ENCODE data around the gene MNX1. TPM values are rescaled to one million over a fixed set of nuclear protein-coding genes. Genes with fewer than 3 reads are reported as not detected.
A peak's percentile ranks its signal among the peaks of the same experiment; 100 is the strongest.

The MNX1 gene
- total and polyA plus RNA-seq, 9 of the 15 experiments (the other 6 are each of a cell fraction or from before 2014, with no cell fraction given): 0.15 to 8.0 (median 1.4) TPM

- TF ChIP-seq HIVEP1 (CRISPR knock-in tag; IDR thresholded peaks at IDR 0.05): no peak
Measured at GRCh38 chr7:156963472-156963871, 47.0 kb downstream of the MNX1 start (continued).

GRCh38 chr7:156962897-156963296 lies 47.6 kb downstream of the MNX1 start:
- POLR2A ChIA-PET: interaction anchor here (0.6 kb wide), 2 partner anchors 37 to 237 kb away, joined by 3 read pairs; no protein-coding TSS in a partner anchor
- no TSS peak for BruUV-seq (replicated peaks)
- CTCF ChIA-PET (ENCODE audit: low intra/inter-chr PET ratio): no interaction called here
- no peak for FAIRE-seq
- Histone ChIP-seq H3K36me3 (ENCODE audit: control insufficient read depth, insufficient read depth, low read length) (peaks cover 97% of the 10 kb centered on the region), H3K4me2 (ENCODE audit: insufficient read depth, low read length) (no peak overlapping the region), H3K9me1 (ENCODE audit: control insufficient read depth, insufficient read depth, low read length) (no peaks in the 10 kb centered on the region), H3K9ac (ENCODE audit: insufficient read depth in 1 of 2, low read depth in 2 of 2, low read length in 2 of 2) (no peak overlapping the region), H4K20me1 (replicated peaks; ENCODE audit: control insufficient read depth, insufficient read depth, low read length) (peaks cover 10% of the 10 kb centered on the region; the same call in 1 of the 2 replicates), H3K4me1 (replicated peaks in 1 of 2; ENCODE audit: control insufficient read depth in 2 of 2, insufficient read depth in 2 of 2, low read length in 2 of 2) (no peaks in the 10 kb centered on the region), H3K27ac (ENCODE audit: extremely low read depth, low read depth, low read length) (no peak overlapping the region), H3K9me3 (replicated peaks; ENCODE audit: control insufficient read depth, insufficient read depth, low read depth, low read length) (no peaks in the 10 kb centered on the region), H3K79me2 (ENCODE audit: control insufficient read depth, insufficient read depth, low read length) (peaks cover 13% of the 10 kb centered on the region), H2AFZ (ENCODE audit: low read depth, low read length) (no peak overlapping the region), H3K27me3 (ENCODE audit: control insufficient read depth in 2 of 2, insufficient read depth in 2 of 2, low read length in 2 of 2) (no peaks in the 10 kb centered on the region), H3K4me3 (no peak overlapping the region)
- in situ Hi-C loops (cut with MboI): no loop called here
- 0 out of 2 replicates have a peak, but pooled peaks have one; percentile 22 for TF ChIP-seq POLR2G (IDR thresholded peaks at IDR 0.05; ENCODE audit: low read depth, low read length)
- no peak for TF ChIP-seq RFX1 (IDR thresholded peaks at IDR 0.05)
- WGBS (ENCODE audit: insufficient coverage, low coverage, missing lambda C conversion rate): 95% methylated on average over 16 of the region's 16 CpGs
- intact Hi-C loops (cut with micrococcal nuclease): no loop called here
- ATAC-seq: no peak
- DNase-seq (ENCODE audit: extremely low read depth in 1 of 4, low spot score in 3 of 4): no peak

GRCh38 chr7:156962145-156962544 lies 48.3 kb downstream of the MNX1 start:
- Histone ChIP-seq H3K9me3 (replicated peaks; ENCODE audit: control insufficient read depth, insufficient read depth, low read depth, low read length) (no peaks in the 10 kb centered on the region), H3K79me2 (ENCODE audit: control insufficient read depth, insufficient read depth, low read length) (peaks cover 16% of the 10 kb centered on the region), H3K27ac (ENCODE audit: extremely low read depth, low read depth, low read length) (no peak overlapping the region), H3K9ac (ENCODE audit: insufficient read depth in 1 of 2, low read depth in 2 of 2, low read length in 2 of 2) (peak overlapping the region in 1 of 2 experiments; percentile 8; a peak in 1 of 4 replicates), H3K4me3 (no peak overlapping the region), H3K27me3 (ENCODE audit: control insufficient read depth in 2 of 2, insufficient read depth in 2 of 2, low read length in 2 of 2) (no peaks in the 10 kb centered on the region), H3K9me1 (ENCODE audit: control insufficient read depth, insufficient read depth, low read length) (no peaks in the 10 kb centered on the region), H4K20me1 (replicated peaks; ENCODE audit: control insufficient read depth, insufficient read depth, low read length) (peaks cover 10% of the 10 kb centered on the region; the same call in 1 of the 2 replicates), H3K4me2 (ENCODE audit: insufficient read depth, low read length) (no peak overlapping the region), H2AFZ (ENCODE audit: low read depth, low read length) (no peak overlapping the region), H3K36me3 (ENCODE audit: control insufficient read depth, insufficient read depth, low read length) (peaks cover 94% of the 10 kb centered on the region), H3K4me1 (replicated peaks in 1 of 2; ENCODE audit: control insufficient read depth in 2 of 2, insufficient read depth in 2 of 2, low read length in 2 of 2) (no peaks in the 10 kb centered on the region)
- in situ Hi-C loops (cut with MboI) (no loop called here), intact Hi-C loops (cut with micrococcal nuclease) (no loop called here)
- ChIA-PET POLR2A (interaction anchor here (0.6 kb wide), 1 partner anchor 36 kb away, joined by 3 read pairs; no protein-coding TSS in a partner anchor), CTCF (ENCODE audit: low intra/inter-chr PET ratio) (no interaction called here)
- no TSS peak for BruUV-seq (replicated peaks)
- TF ChIP-seq ZNF830 (CRISPR knock-in tag; IDR thresholded peaks at IDR 0.05) (no peak), RBFOX2 (IDR thresholded peaks at IDR 0.05; ENCODE audit: low read depth, low read length) (0 out of 2 replicates have a peak, but pooled peaks have one; percentile 20)
- DNase-seq (ENCODE audit: extremely low read depth in 1 of 4, low spot score in 3 of 4) (no peak), FAIRE-seq (no peak), ATAC-seq (no peak)
- WGBS (ENCODE audit: insufficient coverage, low coverage, missing lambda C conversion rate): 94% methylated on average over 18 of the region's 18 CpGs
